ENCODE results near the gene ZMYND8.

DNA sequence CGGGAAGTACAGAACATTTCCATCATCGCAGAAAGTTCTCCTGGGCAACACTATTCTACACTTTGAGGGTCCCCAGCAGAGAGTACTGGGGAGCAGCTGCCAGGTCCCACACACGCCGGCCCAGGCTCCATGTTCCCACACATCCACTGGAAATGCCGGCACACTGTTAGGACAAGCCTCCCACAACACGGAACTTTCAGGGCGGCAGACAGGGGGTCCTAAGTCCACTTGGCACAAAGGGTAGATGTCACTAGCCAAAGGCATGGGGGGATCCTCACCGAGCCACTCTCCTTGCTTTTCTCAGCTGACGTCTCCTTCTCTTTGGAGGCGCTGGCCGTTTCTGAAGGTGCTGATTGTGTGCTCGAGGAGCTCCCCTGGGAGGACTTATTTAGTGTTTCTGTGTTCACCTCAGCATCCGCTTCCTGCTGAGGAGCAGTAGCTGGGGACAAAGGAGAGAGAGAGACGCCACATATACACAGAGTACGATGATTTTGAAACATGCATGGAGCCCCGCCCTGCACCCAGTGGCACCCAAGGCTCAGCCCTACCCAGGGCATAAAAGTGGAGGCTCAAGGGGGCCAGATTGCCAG lies 135.4 kb downstream of the ZMYND8 start:
- TF ChIP-seq CTCF (conservative IDR thresholded peaks at IDR 0.05; ENCODE audit: low read depth, low read length) (no peak), BHLHE40 (IDR thresholded peaks at IDR 0.05; ENCODE audit: low read depth, low read length) (no peak), POLR2A (IDR thresholded peaks at IDR 0.05; ENCODE audit: low read depth, low read length) (no peak)

Data from IMR-90 (cell line).